ENCODE data around the gene WDR5. TPM values are rescaled to one million over a fixed set of nuclear protein-coding genes. Genes with fewer than 3 reads are reported as not detected.

The WDR5 gene
- total RNA-seq, 1 donor from 2014 or later: 24.9 TPM

GRCh38 chr9:134154262-134154701 lies 18.4 kb downstream of the WDR5 start:
- ATAC-seq: no peak
- no peak for DNase-seq (ENCODE audit: low spot score)
- intact Hi-C loops (cut with DNase I): loop anchor here (10.0 kb wide), 1 partner anchor 89 kb away; the partner anchor contains the start of gene BRD3

GRCh38 chr9:134155812-134156377 lies 20.0 kb downstream of the WDR5 start:
- intact Hi-C loops (cut with DNase I): loop anchor here (10.0 kb wide), 1 partner anchor 91 kb away; the partner anchor contains the start of gene BRD3
- no peak for ATAC-seq

GRCh38 chr9:134156564-134157377 lies 20.9 kb downstream of the WDR5 start:
- DNase-seq (ENCODE audit: low spot score) (no peak), ATAC-seq (no peak)
- intact Hi-C loops (cut with DNase I): loop anchor here (10.0 kb wide), 1 partner anchor 92 kb away; the partner anchor contains the start of gene BRD3

More at GRCh38 chr9:134155812-134156377, 20.0 kb downstream of the WDR5 start:
- DNase-seq (ENCODE audit: low spot score): no peak

- ATAC-seq (no peak), DNase-seq (ENCODE audit: low spot score) (no peak)
- intact Hi-C loops (cut with DNase I): loop anchor here (10.0 kb wide), 1 partner anchor 93 kb away; the partner anchor contains the start of gene BRD3
These were observed 21.6 kb downstream of the WDR5 start for GRCh38 chr9:134157378-134157885.

GRCh38 chr9:134158242-134158641 lies 22.4 kb downstream of the WDR5 start:
- ATAC-seq: peak; percentile 13
- intact Hi-C loops (cut with DNase I): loop anchor here (10.0 kb wide), 1 partner anchor 93 kb away; the partner anchor contains the start of gene BRD3

DNA sequence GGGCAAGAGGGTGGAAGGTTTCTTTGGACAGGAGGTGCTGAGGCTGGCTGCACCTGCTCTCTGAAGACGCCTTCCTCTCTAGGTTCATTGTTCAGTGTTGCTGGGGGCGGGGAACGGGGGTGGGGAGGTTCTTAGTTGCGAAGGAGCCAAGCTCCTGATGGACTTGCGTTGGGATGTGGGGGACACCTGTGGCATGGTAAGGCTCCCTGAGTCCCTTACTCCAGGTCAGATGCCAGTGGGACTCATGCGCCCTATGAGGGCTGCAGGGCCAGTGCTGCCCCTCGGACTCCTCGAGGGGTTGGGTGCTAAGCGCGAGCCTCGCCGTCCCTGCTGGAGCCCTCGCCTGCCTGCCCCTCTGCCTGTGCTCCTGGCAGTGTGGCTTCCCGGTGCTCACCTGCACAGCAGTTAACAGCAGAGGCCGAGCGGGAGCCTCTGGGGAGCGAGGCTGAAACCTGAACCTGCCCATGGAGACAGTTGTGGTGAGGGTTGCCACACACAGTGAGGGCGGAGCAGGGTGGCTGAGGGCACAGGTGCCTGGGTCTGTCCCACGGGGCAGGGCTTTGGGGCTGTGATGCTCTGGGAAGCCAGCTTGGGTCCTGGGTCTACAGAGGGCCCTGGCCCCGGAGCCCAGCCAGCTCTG lies 23.0 kb downstream of the WDR5 start:
- no peak for ATAC-seq
- intact Hi-C loops (cut with DNase I): loop anchor here (10.0 kb wide), 1 partner anchor 94 kb away; the partner anchor contains the start of gene BRD3
- DNase-seq (ENCODE audit: low spot score): no peak

More at GRCh38 chr9:134158242-134158641, 22.4 kb downstream of the WDR5 start:
- DNase-seq (ENCODE audit: low spot score): no peak

- DNase-seq (ENCODE audit: low spot score): no peak
- intact Hi-C loops (cut with DNase I): loop anchor here (10.0 kb wide), 1 partner anchor 95 kb away; the partner anchor contains the start of gene BRD3
- no peak for ATAC-seq
These were observed 23.8 kb downstream of the WDR5 start for GRCh38 chr9:134159566-134160245.

DNA sequence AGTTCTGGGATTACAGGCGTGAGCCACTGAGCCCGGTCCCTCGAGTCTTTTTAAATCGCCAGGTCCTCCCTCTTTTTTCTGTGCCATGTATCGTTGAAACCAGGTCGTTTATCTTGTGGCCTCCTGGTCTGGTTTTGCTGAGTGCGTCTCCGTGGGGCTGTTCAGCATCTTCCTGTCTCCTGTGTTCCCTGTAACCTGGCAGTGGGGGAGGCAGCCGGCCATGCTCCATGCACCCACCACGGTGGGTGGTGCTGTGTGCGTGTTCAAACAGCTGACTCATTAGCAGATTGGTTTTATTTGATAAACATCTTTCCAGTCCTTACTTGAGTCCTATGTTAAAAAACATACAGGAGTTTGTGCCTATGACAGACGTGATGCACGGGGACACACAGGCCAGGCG lies 25.8 kb downstream of the WDR5 start:
- DNase-seq (ENCODE audit: low spot score): no peak
- no peak for ATAC-seq
- intact Hi-C loops (cut with DNase I): no loop called here

DNA sequence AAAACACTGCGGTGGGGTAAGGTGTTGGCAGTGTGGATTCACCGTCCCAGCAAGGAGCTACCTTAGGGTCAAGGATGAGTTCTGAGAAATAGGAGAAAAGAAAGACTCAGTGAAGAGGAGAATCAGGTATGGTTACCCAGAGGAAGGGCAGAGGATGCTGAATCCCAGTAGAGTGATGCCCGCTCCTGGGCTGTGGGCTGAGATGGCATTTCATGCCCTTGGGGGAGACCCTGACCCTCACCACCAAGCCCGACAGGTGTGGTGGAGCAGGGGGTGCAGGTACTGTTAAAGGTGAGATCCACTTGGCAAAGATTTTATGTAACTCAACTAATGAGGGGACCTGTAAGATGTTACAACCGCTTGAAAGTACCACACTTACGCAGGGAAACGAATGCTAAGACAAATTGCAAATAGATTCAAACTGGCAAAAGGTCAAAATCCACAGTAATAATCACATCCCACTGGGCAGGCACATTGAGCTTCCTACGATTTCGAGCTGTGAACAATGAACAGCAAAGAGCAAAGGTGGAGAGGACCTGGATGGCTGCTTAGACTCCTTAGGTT lies 26.4 kb downstream of the WDR5 start:
- DNase-seq (ENCODE audit: low spot score) (no peak), ATAC-seq (no peak)
- intact Hi-C loops (cut with DNase I): no loop called here

- ATAC-seq (no peak), DNase-seq (ENCODE audit: low spot score) (no peak)
- intact Hi-C loops (cut with DNase I): no loop called here
These were observed 27.1 kb downstream of the WDR5 start for GRCh38 chr9:134162926-134163370.

GRCh38 chr9:134163371-134164196 lies 27.7 kb downstream of the WDR5 start:
- ATAC-seq (no peak), DNase-seq (ENCODE audit: low spot score) (peak; percentile 81)
- intact Hi-C loops (cut with DNase I): no loop called here

- intact Hi-C loops (cut with DNase I): no loop called here
- DNase-seq (ENCODE audit: low spot score) (no peak), ATAC-seq (no peak)
These were observed 29.0 kb downstream of the WDR5 start for GRCh38 chr9:134164879-134165278.

GRCh38 chr9:134165357-134166315 lies 29.8 kb downstream of the WDR5 start:
- intact Hi-C loops (cut with DNase I): no loop called here
- ATAC-seq (no peak), DNase-seq (ENCODE audit: low spot score) (no peak)

DNA sequence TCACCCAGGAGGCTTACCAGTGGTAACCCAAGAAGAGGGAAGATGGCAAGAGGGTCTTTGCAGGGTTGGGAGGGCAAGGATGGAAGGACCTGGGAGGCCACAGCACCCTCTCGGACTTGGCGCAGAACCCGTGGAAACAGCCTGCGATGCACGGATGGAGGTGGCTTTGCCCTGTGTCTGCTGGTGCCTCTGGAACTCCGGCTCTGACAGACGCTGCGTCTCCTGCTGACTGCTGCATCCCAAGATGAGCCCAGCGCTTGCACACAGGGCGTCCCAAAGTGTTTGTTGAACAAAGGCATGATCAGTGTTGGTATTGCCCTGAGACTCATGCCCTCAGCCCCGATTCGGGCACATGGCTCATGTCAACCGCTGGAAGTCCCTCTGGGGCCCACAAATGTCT lies 30.5 kb downstream of the WDR5 start:
- ATAC-seq (no peak), DNase-seq (ENCODE audit: low spot score) (no peak)
- intact Hi-C loops (cut with DNase I): no loop called here

- ATAC-seq (no peak), DNase-seq (ENCODE audit: low spot score) (no peak)
- intact Hi-C loops (cut with DNase I): no loop called here
These were observed 31.6 kb downstream of the WDR5 start for GRCh38 chr9:134167530-134167931.

- intact Hi-C loops (cut with DNase I): no loop called here
- no peak for ATAC-seq
- no peak for DNase-seq (ENCODE audit: low spot score)
These were observed 33.1 kb downstream of the WDR5 start for GRCh38 chr9:134168757-134169550.
